ENCODE results near the gene BICRA.
"Not testable (repeated sequence)": the region's sequence is repeated elsewhere in the genome, so short reads cannot be mapped to it uniquely, and the experiment has no call there.

BICRA gene

GRCh38 chr19:47719047-47719859, 110.3 kb downstream of the BICRA start:
- DNase-seq = peak; percentile 100

DNA sequence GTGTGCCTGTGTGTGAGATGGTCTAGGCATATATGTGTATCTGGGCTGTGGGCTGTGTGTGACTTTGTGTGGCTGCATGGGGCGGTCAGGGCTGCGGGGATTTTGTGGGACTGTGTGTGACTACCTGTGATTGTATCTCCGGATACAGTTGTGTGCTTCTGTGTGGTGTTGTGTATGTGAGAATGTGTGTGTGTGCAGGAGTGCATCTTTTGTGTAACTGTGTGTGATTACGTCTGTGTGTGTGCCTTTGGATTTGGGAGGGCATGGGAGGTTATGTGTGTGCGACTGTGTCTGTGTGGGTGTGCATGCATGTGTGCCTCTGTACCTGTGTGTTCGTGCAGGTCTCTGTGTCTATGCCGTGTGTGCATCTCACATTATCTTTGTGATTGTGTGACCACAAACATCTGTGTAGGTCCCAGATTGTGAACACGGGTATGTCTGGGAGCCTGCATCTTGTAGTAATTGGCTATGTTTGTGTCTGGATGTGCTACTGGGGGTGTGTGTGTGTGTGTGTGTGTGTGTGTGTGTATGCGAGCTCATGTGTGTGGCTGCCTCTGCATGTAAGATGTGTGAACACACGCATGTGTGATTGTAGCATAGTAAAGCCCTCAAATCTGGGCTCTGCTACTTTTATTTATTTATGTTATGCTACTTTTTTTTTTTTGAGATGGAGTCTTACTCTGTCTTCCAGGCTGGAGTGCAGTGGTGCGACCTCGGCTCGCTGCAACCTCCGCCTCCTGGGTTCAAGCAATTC, 111.9 kb downstream of the BICRA start:
- DNase-seq = no peak

- peak; percentile 83 for DNase-seq
Observed at GRCh38 chr19:47723581-47723940, 114.6 kb downstream of the BICRA start.

DNA sequence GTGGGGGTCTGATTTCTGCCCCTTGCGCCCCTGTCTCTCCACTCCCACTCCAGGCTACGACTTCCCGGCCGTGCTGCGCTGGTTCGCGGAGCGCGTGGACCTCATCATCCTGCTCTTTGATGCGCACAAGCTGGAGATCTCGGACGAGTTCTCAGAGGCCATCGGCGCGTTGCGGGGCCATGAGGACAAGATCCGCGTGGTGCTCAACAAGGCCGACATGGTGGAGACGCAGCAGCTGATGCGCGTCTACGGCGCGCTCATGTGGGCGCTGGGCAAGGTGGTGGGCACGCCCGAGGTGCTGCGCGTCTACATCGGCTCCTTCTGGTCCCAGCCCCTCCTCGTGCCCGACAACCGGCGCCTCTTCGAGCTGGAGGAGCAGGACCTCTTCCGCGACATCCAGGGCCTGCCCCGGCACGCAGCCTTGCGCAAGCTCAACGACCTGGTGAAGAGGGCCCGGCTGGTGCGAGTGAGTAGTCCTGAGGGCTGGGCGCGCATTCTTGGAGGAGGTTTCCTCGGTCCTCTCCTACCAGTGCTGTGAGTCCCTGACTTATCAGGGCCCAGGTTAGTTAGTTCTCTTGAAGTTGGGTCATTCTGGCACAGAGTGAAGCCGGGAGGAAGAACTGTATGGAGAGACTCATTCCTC, 116.9 kb downstream of the BICRA start:
- DNase-seq = no peak

DNA sequence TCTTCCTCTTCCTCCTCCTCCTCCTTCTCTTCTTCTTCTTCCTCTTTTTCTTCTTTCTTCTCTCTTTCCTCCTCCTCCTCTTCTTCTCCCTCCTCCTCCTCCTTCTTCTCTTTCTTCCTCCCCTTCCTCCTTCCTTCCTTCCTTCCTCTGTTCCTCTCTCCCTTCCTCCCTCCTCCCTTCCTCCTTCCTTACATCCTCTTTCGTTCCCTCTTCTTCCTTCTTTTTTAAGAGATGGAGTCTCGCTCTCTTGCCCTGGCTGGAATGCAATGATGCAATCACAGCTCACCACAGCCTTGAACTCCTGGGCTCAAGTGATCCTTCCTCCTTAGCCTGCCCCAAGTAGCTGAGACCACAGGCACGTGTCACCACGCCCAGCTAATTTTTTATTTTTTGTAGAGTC, 117.5 kb downstream of the BICRA start:
- DNase-seq = peak; percentile 67

DNA sequence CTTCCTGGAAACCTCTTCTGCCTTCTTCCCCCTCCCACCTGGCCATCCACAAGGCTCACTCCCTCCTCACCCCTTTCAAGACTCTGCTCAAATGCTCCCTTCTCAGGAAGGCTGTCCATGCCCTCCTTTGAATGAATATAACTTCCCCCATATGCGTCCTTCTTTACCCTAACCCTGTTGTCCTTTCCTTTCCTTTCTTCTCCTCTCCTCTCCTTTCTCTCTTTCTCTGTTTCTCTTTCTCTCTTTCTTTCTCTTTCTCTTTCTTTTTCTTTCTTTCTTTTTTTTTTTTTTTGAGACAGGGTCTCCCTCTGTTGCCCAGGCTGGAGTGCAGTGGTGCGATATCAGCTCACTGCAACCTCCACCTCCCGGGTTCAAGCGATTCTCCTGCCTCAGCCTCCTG, 119.4 kb downstream of the BICRA start:
- not testable (repeated sequence) for DNase-seq

GRCh38 chr19:47729468-47729798, 120.5 kb downstream of the BICRA start:
- peak; percentile 80 for DNase-seq

GRCh38 chr19:47729799-47730520, 121.0 kb downstream of the BICRA start:
- DNase-seq = no peak

DNA sequence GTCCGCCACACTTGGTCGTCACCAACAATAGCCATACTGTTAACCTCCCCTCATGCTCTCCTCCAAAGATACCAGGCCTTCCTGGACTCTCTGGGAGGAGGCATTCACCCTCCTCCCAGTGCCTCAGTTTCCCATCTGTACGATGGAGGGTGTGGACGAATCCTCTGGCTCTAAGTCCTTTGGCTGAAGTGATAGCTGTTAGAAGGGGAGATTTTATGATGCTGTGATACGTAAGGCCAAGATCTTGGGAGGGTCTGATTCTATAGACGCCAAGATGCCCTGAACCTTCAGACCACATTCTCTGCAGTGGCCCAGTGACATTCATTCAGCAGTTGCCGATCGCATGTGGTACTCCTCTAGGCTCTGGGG, 121.6 kb downstream of the BICRA start:
- DNase-seq = no peak

DNA sequence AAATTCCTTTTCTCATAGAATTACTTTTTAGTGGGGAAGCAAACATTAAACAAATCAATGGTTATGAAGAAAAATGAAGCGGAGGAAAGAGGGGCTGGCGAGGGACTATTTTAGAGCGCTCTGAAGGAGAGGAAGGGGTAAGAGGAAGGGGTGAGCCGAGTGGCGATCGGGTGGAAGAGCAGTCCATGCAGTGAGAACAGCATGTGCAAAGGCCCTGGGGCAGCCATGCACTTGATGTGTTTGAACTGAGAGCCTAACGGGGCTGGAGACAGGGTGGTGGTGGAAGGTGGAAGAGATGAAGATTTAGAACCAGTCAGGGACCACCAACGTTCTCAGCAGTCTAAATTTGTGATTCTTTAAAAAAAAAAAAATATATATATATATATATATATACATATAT, 122.0 kb downstream of the BICRA start:
- no peak for DNase-seq

DNA sequence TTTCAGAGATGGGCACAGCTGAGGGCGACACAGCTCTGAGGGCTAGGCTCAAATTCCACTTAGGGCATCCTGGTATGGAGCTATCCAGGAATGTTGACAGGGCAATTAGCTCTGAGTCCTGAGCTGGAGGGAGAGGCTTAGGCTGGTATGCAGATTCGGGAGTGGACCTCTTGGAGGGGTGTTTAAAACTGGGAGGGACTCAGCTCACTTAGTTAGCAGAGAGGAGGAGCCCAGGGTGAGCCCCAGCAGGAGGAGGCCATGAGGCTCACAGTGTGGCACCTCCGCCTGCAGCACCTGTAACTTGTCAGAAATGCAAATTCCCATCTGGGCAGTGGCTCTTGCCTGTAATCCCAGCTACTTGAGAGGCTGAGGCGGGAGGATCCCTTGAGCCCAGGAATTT, 126.2 kb downstream of the BICRA start:
- no peak for DNase-seq

DNA sequence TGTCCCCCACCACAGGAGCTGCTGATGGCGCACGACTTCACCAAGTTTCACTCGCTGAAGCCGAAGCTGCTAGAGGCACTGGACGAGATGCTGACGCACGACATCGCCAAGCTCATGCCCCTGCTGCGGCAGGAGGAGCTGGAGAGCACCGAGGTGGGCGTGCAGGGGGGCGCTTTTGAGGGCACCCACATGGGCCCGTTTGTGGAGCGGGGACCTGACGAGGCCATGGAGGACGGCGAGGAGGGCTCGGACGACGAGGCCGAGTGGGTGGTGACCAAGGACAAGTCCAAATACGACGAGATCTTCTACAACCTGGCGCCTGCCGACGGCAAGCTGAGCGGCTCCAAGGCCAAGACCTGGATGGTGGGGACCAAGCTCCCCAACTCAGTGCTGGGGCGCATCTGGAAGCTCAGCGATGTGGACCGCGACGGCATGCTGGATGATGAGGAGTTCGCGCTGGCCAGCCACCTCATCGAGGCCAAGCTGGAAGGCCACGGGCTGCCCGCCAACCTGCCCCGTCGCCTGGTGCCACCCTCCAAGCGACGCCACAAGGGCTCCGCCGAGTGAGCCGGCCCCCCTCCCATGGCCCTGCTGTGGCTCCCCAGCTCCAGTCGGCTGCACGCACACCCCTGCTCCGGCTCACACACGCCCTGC, 132.1 kb downstream of the BICRA start:
- no peak for DNase-seq

GRCh38 chr19:47741544-47742140, 132.7 kb downstream of the BICRA start:
- no peak for DNase-seq

GRCh38 chr19:47742634-47743033, 133.7 kb downstream of the BICRA start:
- DNase-seq = no peak

- peak; percentile 94 for DNase-seq
Observed at GRCh38 chr19:47745010-47745901, 136.3 kb downstream of the BICRA start, which contains the start of gene NOP53. Gene NOP53 (plus strand): TSS chr19:47745546. CDS start chr19:47745560, 14 bp downstream.

DNA sequence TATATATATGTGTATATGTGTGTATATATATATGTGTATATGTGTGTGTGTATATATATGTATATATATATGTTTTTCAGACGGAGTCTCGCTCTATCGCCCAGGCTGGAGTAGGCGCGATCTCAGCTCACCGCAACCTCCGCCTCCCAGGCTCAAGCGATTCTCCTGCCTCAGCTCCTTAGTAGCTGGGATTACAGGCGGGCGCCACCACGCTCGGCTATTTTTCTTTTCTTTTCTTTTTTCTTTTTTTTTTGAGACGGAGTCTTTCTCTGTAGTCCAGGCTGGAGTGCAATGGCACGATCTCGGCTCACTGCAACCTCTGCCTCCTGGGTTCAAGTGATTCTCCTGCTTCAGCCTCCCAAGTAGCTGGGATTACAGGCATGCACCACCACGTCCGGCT, 137.2 kb downstream of the BICRA start:
- not testable (repeated sequence) for DNase-seq

DNA sequence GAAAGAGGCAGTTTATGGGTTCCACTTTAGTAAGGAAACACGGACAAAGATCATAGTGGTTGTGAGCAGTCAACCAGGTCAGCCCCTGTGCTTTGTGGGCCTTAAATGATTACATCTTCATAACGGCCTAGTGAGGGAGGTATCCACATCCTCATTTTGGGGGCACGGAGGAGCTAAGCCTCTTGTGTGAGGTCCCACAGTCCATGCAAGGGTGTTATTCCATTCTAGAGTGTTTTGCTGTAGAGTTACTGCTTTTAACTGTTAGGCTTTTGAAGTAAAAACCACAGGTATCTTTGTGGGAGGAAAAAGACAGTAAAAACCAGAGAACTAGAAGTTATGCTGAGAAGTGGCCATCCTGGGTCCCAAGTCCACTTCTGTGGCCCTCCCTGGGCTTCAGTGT, 140.4 kb downstream of the BICRA start:
- no peak for DNase-seq

- no peak for DNase-seq
Observed at GRCh38 chr19:47750752-47751151, 141.8 kb downstream of the BICRA start.

DNA sequence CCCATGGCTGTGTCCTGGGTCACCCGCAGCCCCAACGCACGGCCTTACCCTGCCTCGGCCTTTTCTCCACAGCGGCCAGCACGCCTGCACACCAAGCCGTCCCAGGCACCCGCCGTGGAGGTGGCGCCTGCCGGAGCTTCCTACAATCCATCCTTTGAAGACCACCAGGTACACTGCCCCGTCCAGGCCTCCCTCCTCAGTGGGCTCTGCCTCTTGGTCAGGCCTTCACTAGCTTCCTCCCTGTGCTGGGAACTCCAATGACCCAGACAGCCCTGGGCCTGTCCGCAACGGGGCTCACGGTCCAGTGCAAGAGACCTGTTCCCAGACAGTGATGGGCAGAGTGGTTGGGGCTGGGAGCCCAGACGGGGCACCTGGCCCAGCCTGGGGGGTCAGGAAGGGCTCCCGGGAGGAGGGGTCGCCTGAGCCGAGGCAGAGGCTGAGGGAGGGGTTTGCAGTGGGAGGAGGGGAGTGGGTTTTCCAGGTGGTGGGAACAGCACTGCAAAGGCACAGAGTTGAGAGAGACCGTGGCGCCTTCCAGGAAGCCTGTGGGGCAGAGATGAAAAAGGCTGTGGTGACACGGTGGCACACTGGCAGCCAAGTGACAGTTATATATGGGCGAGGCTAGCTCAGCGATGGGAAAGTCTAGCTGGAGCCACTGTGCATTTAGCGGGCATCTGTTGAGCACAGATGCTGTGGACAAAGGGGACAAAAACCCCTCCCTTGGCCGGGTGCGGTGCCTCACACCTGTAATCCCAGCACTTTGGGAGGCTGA, 143.7 kb downstream of the BICRA start:
- no peak for DNase-seq
